Stimulated activated CD4-positive, alpha-beta T cell treated with anti-CD3 and anti-CD28 coated beads, Interleukin-4, amount 100 ng/mL, for 24 hours (primary cell): Measurements from ENCODE around the gene KCNQ5.

Source experiments
- DNase-seq: peaks from one replicate; pipeline ENCODE4 v3.0.0-alpha.2; 2020

The KCNQ5 gene

GRCh38 chr6:72683797-72684196 lies 61.9 kb downstream of the KCNQ5 start:
- DNase-seq: no peak

- no peak for DNase-seq
These were observed 67.5 kb downstream of the KCNQ5 start for GRCh38 chr6:72689107-72689954.

- no peak for DNase-seq
These were observed 69.4 kb downstream of the KCNQ5 start for GRCh38 chr6:72691249-72691648.

- no peak for DNase-seq
These were observed 74.2 kb downstream of the KCNQ5 start for GRCh38 chr6:72696055-72696454.

- no peak for DNase-seq
These were observed 77.3 kb downstream of the KCNQ5 start for GRCh38 chr6:72699159-72699558.

GRCh38 chr6:72702421-72702820 lies 80.6 kb downstream of the KCNQ5 start:
- no peak for DNase-seq

- DNase-seq: no peak
These were observed 81.2 kb downstream of the KCNQ5 start for GRCh38 chr6:72703093-72703492.

GRCh38 chr6:72704979-72705378 lies 83.1 kb downstream of the KCNQ5 start:
- DNase-seq: no peak

- DNase-seq: no peak
These were observed 87.6 kb downstream of the KCNQ5 start for GRCh38 chr6:72709431-72709830.

- no peak for DNase-seq
These were observed 89.9 kb downstream of the KCNQ5 start for GRCh38 chr6:72711731-72712130.

- DNase-seq: no peak
These were observed 91.0 kb downstream of the KCNQ5 start for GRCh38 chr6:72712910-72713309.

GRCh38 chr6:72715119-72715518 lies 93.3 kb downstream of the KCNQ5 start:
- no peak for DNase-seq

- no peak for DNase-seq
These were observed 95.1 kb downstream of the KCNQ5 start for GRCh38 chr6:72716916-72717315.

- DNase-seq: no peak
These were observed 98.6 kb downstream of the KCNQ5 start for GRCh38 chr6:72720464-72720863.

GRCh38 chr6:72721346-72721745 lies 99.5 kb downstream of the KCNQ5 start:
- no peak for DNase-seq

GRCh38 chr6:72724545-72724944 lies 102.7 kb downstream of the KCNQ5 start:
- DNase-seq: no peak

GRCh38 chr6:72728706-72729343 lies 107.0 kb downstream of the KCNQ5 start:
- DNase-seq: no peak

GRCh38 chr6:72733045-72733444 lies 111.2 kb downstream of the KCNQ5 start:
- no peak for DNase-seq

- DNase-seq: no peak
These were observed 116.2 kb downstream of the KCNQ5 start for GRCh38 chr6:72738091-72738490.

- DNase-seq: no peak
These were observed 117.5 kb downstream of the KCNQ5 start for GRCh38 chr6:72739368-72739779.

GRCh38 chr6:72740135-72740534 lies 118.3 kb downstream of the KCNQ5 start:
- no peak for DNase-seq

- no peak for DNase-seq
These were observed 119.2 kb downstream of the KCNQ5 start for GRCh38 chr6:72741083-72741482.

GRCh38 chr6:72742001-72742673 lies 120.3 kb downstream of the KCNQ5 start:
- DNase-seq: no peak

- no peak for DNase-seq
These were observed 124.4 kb downstream of the KCNQ5 start for GRCh38 chr6:72746276-72746675.
